ENCODE measurements around the gene PSTPIP2.
"Not testable (repeated sequence)": the region's sequence is repeated elsewhere in the genome, so short reads cannot be mapped to it uniquely, and the experiment has no call there.

GRCh38 chr18:45992527-45992926, 79.5 kb downstream of the PSTPIP2 start:
- TF ChIP-seq EZH2phosphoT487 (IDR thresholded peaks at IDR 0.05; ENCODE audit: low read depth, severe bottlenecking, unreplicated experiment); CTCF (IDR thresholded peaks at IDR 0.05; ENCODE audit: poor library complexity): not testable (repeated sequence)

Data from hepatocyte (in vitro differentiated cells).